Activated CD8-positive, alpha-beta memory T cell treated with anti-CD3 and anti-CD28 coated beads, Interleukin-2, amount 10 ng/mL, durations not matched to agents 7 days and 5 days (primary cell): ENCODE results near the gene PRM2. TPM values are rescaled to one million over a fixed set of nuclear protein-coding genes. Genes with fewer than 3 reads are reported as not detected.
A peak's percentile ranks its signal among the peaks of the same experiment; 100 is the strongest.

Experiments used
- ATAC-seq: fragments of 150-1000 bp; cut with Tn5 transposase; one replicate; pipeline ENCODE4 v1.10.0; 2021; ENCODE audit warnings: moderate library complexity
- CTCF ChIA-PET: fragments of 350-600 bp; sonication (Branson Sonifier 250); formaldehyde crosslinking; loops from one replicate; lab custom pipeline; 2021; ENCODE audit warnings: antibody characterized with exemption; lab: Charles Lee
- DNase-seq: peaks from one replicate; pipeline ENCODE4 v3.0.0-alpha.2; 2020
- H3K27ac Mint-ChIP-seq: one replicate; pipeline ENCODE4 v1.8.0; 2021; ENCODE audit warnings: mild to moderate bottlenecking, mixed read lengths
- H3K27me3 Mint-ChIP-seq: one replicate; pipeline ENCODE4 v1.8.0; 2021; ENCODE audit warnings: mixed read lengths
- H3K36me3 Mint-ChIP-seq: one replicate; pipeline ENCODE4 v1.8.0; 2021; ENCODE audit warnings: mild to moderate bottlenecking, mixed read lengths
- H3K4me1 Mint-ChIP-seq: one replicate; pipeline ENCODE4 v1.8.0; 2021; ENCODE audit warnings: mixed read lengths
- H3K4me3 Mint-ChIP-seq: one replicate; pipeline ENCODE4 v1.8.0; 2021; ENCODE audit warnings: mild to moderate bottlenecking, moderate library complexity, mixed read lengths
- H3K9me3 Mint-ChIP-seq: one replicate; pipeline ENCODE4 v1.8.0; 2022; ENCODE audit warnings: low read depth, mixed read lengths
- total RNA-seq, 2 experiments: library from RNA; stranded (reverse); gene quantifications; one replicate each; pipeline ENCODE4 v1.2.3, GENCODE V29; 2021

The PRM2 gene
- total RNA-seq, result not detected

GRCh38 chr16:11276143-11276895 is at the start of gene PRM2:
Gene PRM2 (minus strand): TSS chr16:11276480. CDS start chr16:11276370, 110 bp downstream.
- Mint-ChIP-seq H3K36me3 (no peaks in the 10 kb centered on the region), H3K27me3 (peaks cover 36% of the 10 kb centered on the region), H3K9me3 (no peaks in the 10 kb centered on the region), H3K27ac (no peak within 1 kb of the TSS), H3K4me3 (no peak within 1 kb of the TSS), H3K4me1 (peaks cover 1% of the 10 kb centered on the region)
- CTCF ChIA-PET, result interaction anchor here (0.8 to 1.2 kb wide), 2 partner anchors 20 to 313 kb away, joined by 3 read pairs; partner anchors contain the start of gene SOCS1
- ATAC-seq (no peak), DNase-seq (no peak)

GRCh38 chr16:11325404-11326083 is 49.3 kb upstream of the PRM2 start:
- Mint-ChIP-seq H3K27ac (peak overlapping the region; percentile 48), H3K9me3 (no peaks in the 10 kb centered on the region), H3K4me3 (no peak overlapping the region), H3K27me3 (peaks cover 5% of the 10 kb centered on the region), H3K4me1 (peaks cover 52% of the 10 kb centered on the region), H3K36me3 (peaks cover 7% of the 10 kb centered on the region)
- CTCF ChIA-PET, result interaction anchor here (1.4 to 1.8 kb wide), 3 partner anchors 12 to 48 kb away, joined by 3 to 5 read pairs (median 4); no protein-coding TSS in a partner anchor
- peak; percentile 56 for ATAC-seq
- DNase-seq, result peak; percentile 70

- DNase-seq, result no peak
- no peaks in the 10 kb centered on the region for H3K27me3 Mint-ChIP-seq
- H3K27ac Mint-ChIP-seq, result no peak overlapping the region
- H3K4me1 Mint-ChIP-seq, result peaks cover 41% of the 10 kb centered on the region
- no peaks in the 10 kb centered on the region for H3K9me3 Mint-ChIP-seq
- no peak for ATAC-seq
- peaks cover 7% of the 10 kb centered on the region for H3K36me3 Mint-ChIP-seq
- CTCF ChIA-PET, result no interaction called here
- H3K4me3 Mint-ChIP-seq, result no peak overlapping the region
These were observed 47.5 kb upstream of the PRM2 start for GRCh38 chr16:11323551-11324336.

GRCh38 chr16:11322823-11323222 is 46.5 kb upstream of the PRM2 start:
- Mint-ChIP-seq H3K27me3 (no peaks in the 10 kb centered on the region), H3K9me3 (no peaks in the 10 kb centered on the region), H3K4me1 (peaks cover 31% of the 10 kb centered on the region), H3K27ac (no peak overlapping the region), H3K36me3 (peaks cover 4% of the 10 kb centered on the region), H3K4me3 (no peak overlapping the region)
- ATAC-seq, result no peak
- CTCF ChIA-PET, result no interaction called here
- no peak for DNase-seq

GRCh38 chr16:11321662-11322061 is 45.4 kb upstream of the PRM2 start:
- CTCF ChIA-PET, result no interaction called here
- H3K4me1 Mint-ChIP-seq, result peaks cover 24% of the 10 kb centered on the region
- DNase-seq, result no peak
- peaks cover under 1% of the 10 kb centered on the region for H3K36me3 Mint-ChIP-seq
- H3K4me3 Mint-ChIP-seq, result no peak overlapping the region
- H3K27me3 Mint-ChIP-seq, result no peaks in the 10 kb centered on the region
- no peaks in the 10 kb centered on the region for H3K9me3 Mint-ChIP-seq
- H3K27ac Mint-ChIP-seq, result no peak overlapping the region
- ATAC-seq, result no peak

GRCh38 chr16:11320170-11320569 is 43.9 kb upstream of the PRM2 start:
- CTCF ChIA-PET, result interaction anchor here (0.8 to 1.5 kb wide), 3 partner anchors 8 to 356 kb away, joined by 3 to 4 read pairs (median 3); no protein-coding TSS in a partner anchor
- Mint-ChIP-seq H3K27ac (no peak overlapping the region), H3K27me3 (no peaks in the 10 kb centered on the region), H3K36me3 (no peaks in the 10 kb centered on the region), H3K9me3 (no peaks in the 10 kb centered on the region), H3K4me1 (peaks cover 13% of the 10 kb centered on the region), H3K4me3 (no peak overlapping the region)
- ATAC-seq (no peak), DNase-seq (no peak)

- H3K36me3 Mint-ChIP-seq, result no peaks in the 10 kb centered on the region
- CTCF ChIA-PET, result interaction anchor here (0.8 to 1.5 kb wide), 2 partner anchors 13 to 61 kb away, joined by 3 to 4 read pairs; no protein-coding TSS in a partner anchor
- no peak overlapping the region for H3K27ac Mint-ChIP-seq
- no peak for ATAC-seq
- H3K4me1 Mint-ChIP-seq, result peaks cover 8% of the 10 kb centered on the region
- no peak overlapping the region for H3K4me3 Mint-ChIP-seq
- H3K9me3 Mint-ChIP-seq, result no peaks in the 10 kb centered on the region
- DNase-seq, result no peak
- no peaks in the 10 kb centered on the region for H3K27me3 Mint-ChIP-seq
These were observed 43.4 kb upstream of the PRM2 start for GRCh38 chr16:11319529-11320146.

- Mint-ChIP-seq H3K9me3 (no peaks in the 10 kb centered on the region), H3K4me3 (no peak overlapping the region), H3K27ac (no peak overlapping the region), H3K36me3 (no peaks in the 10 kb centered on the region), H3K27me3 (no peaks in the 10 kb centered on the region), H3K4me1 (peaks cover 15% of the 10 kb centered on the region)
- DNase-seq, result no peak
- ATAC-seq, result no peak
- CTCF ChIA-PET, result interaction anchor here (1.0 kb wide), 1 partner anchor 355 kb away, joined by 3 read pairs; no protein-coding TSS in a partner anchor
These were observed 42.5 kb upstream of the PRM2 start for GRCh38 chr16:11318817-11319216.

- ATAC-seq, result no peak
- Mint-ChIP-seq H3K4me3 (no peak overlapping the region), H3K27me3 (no peaks in the 10 kb centered on the region), H3K9me3 (no peaks in the 10 kb centered on the region), H3K4me1 (peaks cover 37% of the 10 kb centered on the region), H3K36me3 (no peaks in the 10 kb centered on the region), H3K27ac (no peak overlapping the region)
- no peak for DNase-seq
- CTCF ChIA-PET, result no interaction called here
These were observed 40.2 kb upstream of the PRM2 start for GRCh38 chr16:11316331-11317015.

- Mint-ChIP-seq H3K4me3 (no peak overlapping the region), H3K9me3 (no peaks in the 10 kb centered on the region), H3K36me3 (no peaks in the 10 kb centered on the region), H3K27me3 (no peaks in the 10 kb centered on the region), H3K27ac (no peak overlapping the region), H3K4me1 (peaks cover 46% of the 10 kb centered on the region)
- CTCF ChIA-PET, result no interaction called here
- DNase-seq (no peak), ATAC-seq (no peak)
These were observed 39.2 kb upstream of the PRM2 start for GRCh38 chr16:11315510-11315909.

GRCh38 chr16:11314309-11314894 is 38.1 kb upstream of the PRM2 start:
- Mint-ChIP-seq H3K9me3 (no peaks in the 10 kb centered on the region), H3K36me3 (no peaks in the 10 kb centered on the region), H3K27me3 (no peaks in the 10 kb centered on the region), H3K4me3 (no peak overlapping the region), H3K27ac (no peak overlapping the region), H3K4me1 (peaks cover 54% of the 10 kb centered on the region)
- ATAC-seq (no peak), DNase-seq (no peak)
- CTCF ChIA-PET, result no interaction called here
